GM18508 (cell line): ENCODE measurements around the gene COPS7B.

Experiments
- ATAC-seq: cut with Tn5 transposase; IDR thresholded peaks from one replicate; pipeline ENCODE4 v1.9.1; 2021; ENCODE audit warnings: moderate number of reproducible peaks; ENCODE audit not compliant: insufficient read depth, unreplicated experiment

The COPS7B gene

DNA sequence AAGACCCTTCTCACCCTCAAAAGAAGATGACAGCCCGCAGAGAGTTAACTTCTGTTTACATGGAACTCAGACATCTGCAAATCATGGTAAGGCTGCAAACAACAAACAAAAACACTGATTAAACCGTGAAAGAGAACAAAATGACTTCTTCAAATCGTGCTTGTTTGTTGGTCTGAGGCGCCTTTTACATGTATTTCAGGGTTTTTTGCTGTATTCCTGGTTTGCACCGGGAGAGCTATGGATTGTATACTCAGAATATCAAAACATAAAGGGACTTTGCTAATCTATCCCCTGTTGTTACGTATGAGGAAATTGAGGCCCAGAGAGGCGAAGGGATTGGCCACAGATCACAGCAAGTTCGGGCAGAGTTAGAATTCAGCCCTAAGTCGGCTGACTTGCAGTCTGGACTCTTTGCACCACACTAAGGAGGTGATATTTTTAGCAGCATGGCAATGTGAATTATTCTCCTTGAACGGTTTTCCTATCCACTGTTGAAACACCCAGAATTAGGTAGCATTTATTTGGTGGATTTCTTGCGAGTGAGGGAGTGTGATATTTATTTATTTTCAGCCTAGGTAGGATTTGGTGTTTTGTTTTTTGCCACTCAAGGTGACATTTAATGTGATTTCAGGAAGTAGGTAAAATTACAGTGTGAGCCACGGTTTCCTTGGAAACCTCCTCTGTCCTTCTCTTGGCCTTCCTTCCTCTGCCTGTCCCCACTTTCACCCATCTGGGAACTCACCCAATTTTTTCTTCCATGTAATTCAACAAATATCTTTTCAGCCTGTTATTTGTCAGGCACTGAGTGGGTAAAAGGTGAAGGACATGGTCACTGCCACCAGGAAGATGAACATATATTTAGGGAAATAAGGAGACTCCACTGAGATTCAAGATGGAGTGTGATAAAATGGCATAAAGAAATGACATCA is 4.2 kb upstream of the COPS7B start:
- no peak for ATAC-seq

DNA sequence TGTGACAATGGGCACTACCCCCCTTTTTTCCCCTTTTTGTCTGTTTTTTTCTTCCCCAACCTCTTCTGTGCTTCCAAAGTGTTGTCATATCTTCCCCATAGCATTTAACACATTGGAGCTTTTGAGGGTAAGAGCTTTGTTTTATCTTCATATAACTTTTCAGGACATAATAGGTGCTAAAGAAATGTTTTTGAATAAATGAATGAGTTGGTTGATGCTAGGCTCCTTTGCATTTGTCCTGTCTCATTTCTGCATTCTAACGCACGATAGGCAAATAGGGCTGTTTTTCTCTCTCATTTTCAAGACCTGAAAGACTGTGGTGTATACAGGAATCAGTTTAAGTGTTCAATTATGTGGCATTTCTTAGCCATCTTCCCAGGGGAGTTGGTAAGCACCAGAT is 832 bp upstream of the COPS7B start:
- no peak for ATAC-seq

DNA sequence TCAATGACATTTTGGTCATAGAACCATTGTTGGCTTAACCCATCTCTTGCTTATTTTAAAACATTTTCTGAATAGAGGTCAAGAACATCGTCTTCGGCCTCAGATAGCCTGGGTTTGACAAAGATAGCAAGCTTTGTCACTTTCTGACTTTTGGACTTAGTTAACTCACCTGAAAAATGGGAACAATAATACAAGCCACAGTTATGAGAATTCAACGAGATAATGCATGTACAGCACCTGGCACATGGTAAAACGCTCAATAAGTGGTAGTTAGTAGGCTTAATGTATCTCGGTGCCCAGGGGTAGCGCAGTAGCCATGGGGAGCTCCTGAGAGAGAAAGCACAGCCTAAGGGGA is 446 bp upstream of the COPS7B start:
- no peak for ATAC-seq

DNA sequence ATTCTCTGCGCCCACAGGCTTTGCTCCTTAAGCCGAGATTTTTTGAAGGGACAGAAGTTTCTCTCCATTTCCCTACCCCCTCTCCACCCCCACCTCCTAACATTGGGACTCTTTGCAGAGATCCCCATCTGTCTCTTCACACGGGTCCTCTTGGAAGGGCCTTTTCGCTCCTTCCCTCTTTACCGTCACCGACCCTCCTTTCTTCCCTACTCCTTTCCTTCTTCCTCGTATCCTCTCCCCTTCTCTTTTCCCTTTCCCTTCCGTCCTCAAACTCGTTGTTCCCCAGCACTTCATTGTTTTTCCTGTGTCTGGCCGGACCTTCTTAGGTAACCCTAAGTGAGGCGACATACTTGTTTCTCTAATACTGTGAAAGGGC is 660 bp downstream of the COPS7B start:
- no peak for ATAC-seq

DNA sequence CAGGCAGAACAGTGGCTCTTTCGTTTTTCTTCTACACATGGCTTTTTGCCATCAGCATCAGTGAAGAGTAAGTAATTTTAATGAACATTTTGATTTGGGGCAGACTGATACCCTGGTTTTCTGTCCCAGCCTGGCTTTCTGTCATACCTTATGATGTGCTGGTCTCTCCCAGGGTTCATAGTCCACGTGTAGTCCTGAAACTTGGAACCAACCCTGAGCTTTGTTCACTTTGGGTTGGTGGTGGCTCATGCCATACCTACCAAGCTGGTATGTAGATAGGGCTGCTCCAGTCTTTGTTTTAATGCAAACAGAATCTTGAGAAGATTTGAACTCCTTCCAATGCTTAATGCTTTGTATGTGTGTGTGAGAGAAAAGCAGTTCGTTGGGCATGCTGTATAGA is 4.9 kb downstream of the COPS7B start:
- ATAC-seq: no peak

DNA sequence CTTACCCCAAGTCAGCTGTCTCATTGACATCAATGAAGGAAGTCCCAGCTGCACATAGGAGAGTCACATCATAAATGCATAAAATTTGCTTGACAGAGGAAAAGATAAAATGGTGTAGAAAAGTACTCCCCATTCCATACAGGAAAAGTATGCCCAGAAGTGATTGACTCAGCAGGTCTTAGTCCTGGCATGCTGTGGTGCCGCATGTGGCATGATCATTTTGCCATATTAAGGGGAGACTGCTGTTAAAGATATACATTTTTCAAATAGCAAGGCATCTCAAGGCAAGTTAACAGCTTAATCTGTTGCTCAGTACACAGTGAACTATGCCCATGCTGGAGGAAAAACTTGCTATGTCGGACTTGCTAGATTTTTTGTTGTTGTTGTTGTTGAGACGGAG is 8.1 kb downstream of the COPS7B start:
- ATAC-seq: no peak

DNA sequence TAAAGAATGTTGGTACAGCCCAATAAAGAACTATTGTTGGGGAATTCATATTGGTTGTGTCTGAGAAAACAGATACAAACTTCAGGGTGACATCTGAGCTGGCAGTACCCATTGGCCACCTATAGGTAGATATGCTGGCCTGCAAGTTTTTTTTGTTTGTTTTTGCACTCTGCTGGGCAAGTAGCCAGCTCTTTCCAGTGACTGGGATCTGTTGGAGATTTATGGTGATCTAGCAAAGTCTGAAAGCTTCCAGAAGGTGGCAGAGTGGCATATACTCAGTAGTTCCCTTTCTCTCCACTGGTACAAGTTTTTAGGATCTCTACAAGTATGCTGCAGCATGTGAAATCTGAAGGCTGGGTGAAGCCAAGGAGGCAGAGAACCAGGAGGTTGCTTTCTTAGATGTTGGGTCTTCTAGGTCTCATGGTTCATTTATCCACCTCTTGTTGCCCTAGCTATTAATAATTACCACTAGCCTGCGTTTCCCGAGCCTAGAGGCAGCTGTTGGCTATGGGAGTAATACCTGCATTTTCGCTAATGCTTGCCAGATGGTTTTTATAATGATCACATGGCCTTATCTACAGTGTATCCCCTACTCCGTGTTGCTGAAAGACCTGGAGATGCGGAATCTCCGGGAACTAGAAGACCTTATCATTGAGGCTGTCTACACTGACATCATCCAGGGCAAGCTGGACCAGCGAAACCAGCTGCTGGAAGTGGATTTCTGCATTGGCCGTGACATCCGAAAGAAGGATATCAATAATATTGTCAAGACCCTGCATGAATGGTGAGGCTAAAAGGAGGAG is 9.5 kb downstream of the COPS7B start:
- ATAC-seq: no peak

DNA sequence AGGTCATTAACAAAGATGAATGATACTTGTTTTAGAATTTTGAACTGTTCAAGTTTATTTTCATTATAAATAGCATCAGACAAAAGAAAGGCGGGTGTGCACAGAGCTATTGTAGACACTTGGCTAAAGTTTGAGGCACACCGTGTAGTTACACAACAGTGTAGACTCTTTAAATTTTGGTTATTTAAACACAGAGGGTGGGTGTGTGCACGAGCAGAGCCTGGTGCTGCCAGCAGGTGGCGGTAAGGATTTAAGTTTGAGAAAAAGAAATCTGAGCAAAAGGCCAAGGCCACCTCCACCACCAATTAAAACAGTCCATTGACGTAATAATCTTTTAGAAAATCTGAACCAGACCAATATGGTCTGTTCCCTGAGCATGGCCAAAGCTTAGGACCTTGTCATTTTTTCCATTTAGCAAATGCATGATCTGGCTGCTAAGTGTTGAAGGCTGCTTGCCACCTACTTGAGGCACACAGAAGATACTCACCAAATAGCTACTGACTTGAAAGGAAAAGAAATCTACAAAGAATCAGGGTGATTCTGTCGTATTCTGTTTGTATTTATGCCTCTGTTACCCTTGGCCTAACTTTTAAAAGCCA is 14.3 kb downstream of the COPS7B start:
- no peak for ATAC-seq

DNA sequence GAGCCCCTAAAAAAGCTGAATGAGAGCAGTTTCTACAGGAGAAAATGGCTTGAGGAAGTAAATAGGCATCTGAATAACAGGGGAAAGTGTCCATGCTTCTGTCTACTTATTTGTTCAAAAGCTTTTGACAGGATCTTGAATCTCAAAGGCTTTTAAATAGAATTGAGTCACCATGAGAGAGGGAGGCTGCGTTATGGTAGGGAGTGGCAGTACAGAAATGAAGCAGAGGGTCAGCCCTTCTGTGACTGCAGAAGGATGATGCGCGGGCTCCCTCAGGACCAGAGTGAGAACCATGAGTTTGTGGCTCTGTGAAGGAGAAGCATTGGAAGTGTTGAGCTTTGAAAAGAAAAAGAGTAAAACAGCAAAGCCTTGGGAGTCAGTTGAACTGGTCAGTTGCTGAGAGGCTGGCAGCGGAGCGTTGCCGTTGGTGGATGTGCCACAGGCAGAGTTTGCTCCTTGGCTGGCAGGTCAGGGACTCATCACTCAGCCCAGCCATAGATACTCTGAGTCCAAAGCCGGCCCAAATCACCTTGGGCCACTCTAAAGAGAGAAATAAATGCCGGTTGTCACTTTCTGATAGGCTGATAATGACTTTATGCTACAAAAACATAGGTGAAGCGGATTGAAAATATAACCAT is 17.4 kb downstream of the COPS7B start:
- ATAC-seq: no peak

DNA sequence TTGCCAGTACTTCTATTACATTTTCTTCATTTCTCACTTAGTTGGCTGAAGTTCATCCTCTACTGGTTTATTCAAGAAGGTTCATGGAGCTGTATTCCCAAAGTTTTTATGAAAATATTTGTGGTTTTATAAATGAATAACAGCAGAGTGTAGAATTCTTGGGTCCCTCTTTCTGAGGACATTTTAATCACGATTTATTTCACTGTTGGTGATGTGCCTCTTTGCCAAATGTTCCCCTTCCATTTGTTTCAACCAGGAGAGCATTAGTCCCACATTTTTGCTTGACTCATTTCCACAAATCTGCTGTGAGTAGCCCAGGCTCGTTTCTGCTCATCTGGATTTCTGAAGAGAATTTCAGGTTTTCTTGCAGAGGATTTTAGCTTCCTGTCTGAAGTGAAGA is 20.8 kb downstream of the COPS7B start:
- no peak for ATAC-seq

DNA sequence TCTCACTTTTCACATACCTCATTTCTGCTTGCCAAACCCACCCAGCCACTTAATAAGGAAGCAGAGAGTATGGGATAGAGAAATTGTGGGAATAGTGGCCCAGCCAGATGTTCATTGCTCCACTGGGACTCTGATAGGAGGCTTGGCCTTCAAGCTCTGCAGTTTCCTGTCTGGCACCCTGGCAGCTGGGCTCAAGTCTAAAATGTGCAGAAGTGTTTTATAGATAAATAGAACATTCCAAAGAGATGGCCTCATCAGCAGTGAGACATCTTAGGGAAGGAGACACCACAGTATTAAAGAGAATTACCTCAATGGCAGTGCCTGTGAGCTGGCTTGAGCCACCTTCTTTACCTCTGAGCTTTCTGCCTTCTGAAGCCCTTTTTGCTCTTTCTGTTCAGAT is 24.7 kb downstream of the COPS7B start:
- no peak for ATAC-seq

DNA sequence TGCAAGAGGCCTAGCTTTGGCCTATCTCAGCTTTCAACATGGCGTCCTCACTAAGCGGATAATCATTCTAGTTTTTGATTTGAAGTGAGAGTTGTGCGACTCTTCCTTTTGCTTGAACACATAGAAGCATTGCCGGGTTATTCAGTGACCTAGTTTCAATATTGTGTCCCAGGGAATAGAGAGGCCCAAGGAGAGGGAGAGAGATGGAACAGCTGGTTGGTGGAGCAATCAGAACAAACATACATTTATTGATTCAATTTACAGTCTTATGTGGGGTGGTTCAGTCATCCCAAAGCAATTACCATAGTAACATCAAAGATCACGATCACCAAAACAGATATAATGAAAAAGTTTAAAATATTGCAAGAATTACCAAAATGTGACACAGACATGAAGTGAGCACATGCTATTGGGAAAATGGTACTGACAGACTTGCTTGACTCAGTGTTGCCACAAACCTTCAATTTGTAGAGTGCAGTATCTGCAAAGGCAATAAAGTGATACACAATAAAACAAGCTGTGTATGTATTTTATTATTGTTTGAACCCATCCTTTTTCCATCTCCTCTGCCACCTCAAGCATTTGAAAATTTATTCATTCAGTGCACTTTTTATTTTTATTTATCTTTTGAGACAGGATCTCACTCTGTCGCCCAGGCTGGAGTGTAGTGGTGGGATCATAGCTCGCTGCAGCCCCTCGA is 30.2 kb downstream of the COPS7B start:
- no peak for ATAC-seq

DNA sequence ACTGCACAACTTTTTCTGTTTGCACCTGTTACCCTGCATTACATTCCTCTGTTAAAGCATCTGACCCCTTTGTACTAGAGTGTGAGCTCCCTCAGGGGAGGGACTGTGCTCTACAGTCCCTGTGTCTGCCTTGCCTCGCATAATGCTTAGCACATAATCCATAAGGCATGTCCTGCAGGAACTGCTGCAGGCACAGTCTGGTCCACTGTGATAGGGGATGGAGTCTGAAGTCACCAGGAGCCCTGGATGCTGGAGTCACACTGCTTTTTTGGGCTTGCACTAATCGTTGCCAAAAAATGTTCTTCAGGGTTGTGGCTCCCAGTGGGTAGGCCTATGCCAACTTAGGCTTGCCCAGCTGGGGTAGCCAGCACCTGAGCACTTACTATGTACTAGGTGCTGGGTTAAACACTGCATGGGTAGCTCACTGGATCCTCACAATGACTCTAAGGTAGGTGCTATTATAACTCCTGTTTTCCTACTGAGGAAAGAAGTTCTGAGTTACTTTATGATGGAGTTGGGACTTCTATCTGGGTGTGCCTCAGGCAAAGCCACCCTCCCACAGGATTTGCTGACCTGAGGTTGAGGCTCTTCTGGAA is 33.3 kb downstream of the COPS7B start:
- no peak for ATAC-seq

DNA sequence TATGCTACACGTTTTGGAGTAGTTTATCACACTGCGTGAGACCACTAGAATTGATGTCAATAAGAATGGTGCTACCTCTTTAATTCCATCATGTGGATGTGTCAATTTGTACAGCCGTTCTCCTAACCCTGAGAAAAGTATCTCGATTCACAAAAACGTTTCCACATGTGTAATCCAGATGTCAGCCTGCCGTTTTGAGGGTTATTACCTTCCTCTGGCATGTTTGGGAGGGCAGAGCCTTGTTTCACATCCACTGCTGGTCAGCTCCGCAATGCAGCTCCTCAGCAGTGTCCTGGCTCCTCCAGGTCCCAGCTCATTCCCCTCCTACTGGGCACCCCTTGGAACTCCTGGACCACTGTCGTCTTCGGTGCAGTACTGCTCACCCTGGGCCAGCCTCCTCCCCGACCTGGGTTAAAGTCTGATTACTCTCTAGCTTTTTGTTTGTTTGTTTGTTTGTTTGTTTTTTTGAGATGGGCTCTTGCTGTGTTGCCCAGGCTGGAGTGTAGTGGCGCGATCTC is 34.6 kb downstream of the COPS7B start:
- ATAC-seq: no peak

DNA sequence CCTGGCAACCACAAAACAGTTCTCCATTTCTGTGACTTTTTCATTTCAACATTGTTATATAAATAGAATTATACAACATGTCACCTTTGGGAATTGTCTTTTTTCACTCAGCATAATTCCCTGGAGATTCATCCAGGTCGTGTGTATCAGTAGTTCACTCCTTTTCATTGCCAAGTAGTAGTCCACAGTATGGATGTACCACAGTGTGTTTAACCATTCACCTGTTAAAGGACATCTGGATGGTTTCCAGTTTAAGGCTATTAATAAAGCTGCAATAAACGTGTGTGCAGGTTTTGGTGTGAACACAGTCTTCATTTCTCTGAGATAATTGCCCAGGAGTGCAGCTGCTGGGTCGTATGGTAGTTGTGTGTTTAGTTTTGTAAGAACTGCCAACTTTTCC is 35.7 kb downstream of the COPS7B start:
- no peak for ATAC-seq

DNA sequence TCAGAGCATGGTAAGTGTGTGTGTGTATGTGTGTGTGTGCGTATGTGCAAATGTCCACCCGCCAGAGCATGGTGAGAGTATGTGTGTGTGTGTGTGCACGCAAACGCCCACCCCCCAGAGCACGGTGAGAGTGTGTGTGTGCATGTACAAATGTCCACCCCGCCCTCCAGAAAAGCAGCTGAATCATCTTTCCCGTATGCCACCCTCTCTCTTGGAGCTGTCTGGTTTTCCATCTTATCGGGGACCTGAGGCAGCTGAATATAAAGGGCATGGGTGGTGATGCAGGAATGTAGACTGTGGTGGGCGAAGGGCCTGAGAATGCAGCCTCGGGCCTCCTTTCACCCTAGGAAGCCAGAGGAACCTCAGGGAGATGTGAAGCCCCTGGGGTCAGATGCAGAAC is 66.9 kb downstream of the COPS7B start:
- ATAC-seq: no peak

DNA sequence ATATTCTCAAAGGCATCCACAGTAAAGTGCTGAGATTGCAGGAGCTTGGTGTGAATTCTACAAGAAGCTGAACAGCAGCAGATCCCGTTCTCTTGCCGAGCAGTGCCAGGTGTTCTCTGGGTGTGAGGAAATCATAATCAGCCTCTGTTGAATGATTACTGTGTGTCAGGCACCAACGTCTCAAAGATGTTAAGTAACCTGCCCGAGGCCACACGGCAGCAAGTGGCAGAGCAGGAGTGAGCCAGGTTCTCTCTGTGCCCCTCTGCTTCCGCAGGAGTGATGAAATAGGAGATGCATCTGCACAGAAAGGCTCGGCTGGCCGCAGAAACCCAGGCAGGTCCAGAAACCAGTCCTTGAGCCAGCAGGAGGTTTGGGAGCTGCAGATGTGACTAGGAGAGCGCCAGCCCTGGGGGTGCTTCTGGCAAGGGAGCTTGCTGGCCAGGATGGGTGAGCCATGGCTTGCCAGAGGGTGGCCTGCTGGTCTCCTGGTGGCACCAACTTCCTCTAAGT is 68.4 kb downstream of the COPS7B start:
- no peak for ATAC-seq

DNA sequence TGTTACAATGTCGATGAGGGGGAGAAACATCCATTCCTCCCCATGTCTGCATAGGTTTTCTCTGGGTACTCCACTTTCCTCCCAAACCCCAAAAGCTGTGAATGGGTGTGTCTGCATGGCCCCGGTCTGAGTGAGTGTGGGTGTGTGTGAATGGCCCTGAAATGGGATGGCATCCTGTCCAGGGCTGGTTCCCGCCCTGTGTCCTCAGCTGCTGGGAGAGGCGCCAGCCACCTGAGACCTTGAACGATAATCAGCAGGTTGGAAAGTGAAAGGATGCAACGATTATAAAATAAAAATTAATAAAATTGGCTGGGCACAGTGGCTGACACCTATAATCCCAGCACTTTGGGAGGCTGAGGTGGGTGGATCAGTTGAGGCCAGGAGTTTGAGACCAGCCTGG is 70.7 kb downstream of the COPS7B start:
- ATAC-seq: no peak
